Measurements from ENCODE around the gene LRRC23.
A peak's percentile ranks its signal among the peaks of the same experiment; 100 is the strongest.
"Not testable (repeated sequence)": the region's sequence is repeated elsewhere in the genome, so short reads cannot be mapped to it uniquely, and the experiment has no call there.

LRRC23 gene

GRCh38 chr12:6872073-6873048 is 32.3 kb upstream of the LRRC23 start:
- peak; percentile 82 for DNase-seq

- peak; percentile 100 for DNase-seq
Observed at GRCh38 chr12:6873094-6874014, 31.3 kb upstream of the LRRC23 start, which contains the start of gene SPSB2. Gene SPSB2 (minus strand): TSS chr12:6873303. CDS start chr12:6872901, 402 bp downstream.

GRCh38 chr12:6874015-6874368 is 30.6 kb upstream of the LRRC23 start:
- DNase-seq, result not testable (repeated sequence)

- DNase-seq, result not testable (repeated sequence)
Observed at GRCh38 chr12:6879824-6880223, 24.8 kb upstream of the LRRC23 start.

- DNase-seq, result no peak
Observed at GRCh38 chr12:6883252-6883651, 21.4 kb upstream of the LRRC23 start.

- no peak for DNase-seq
Observed at GRCh38 chr12:6883683-6884082, 20.9 kb upstream of the LRRC23 start.

- DNase-seq, result no peak
Observed at GRCh38 chr12:6884539-6884938, 20.1 kb upstream of the LRRC23 start.

- not testable (repeated sequence) for DNase-seq
Observed at GRCh38 chr12:6886206-6886999, 18.2 kb upstream of the LRRC23 start.

- no peak for DNase-seq
Observed at GRCh38 chr12:6887460-6887859, 17.2 kb upstream of the LRRC23 start.

GRCh38 chr12:6888360-6888759 is 16.3 kb upstream of the LRRC23 start:
- no peak for DNase-seq

GRCh38 chr12:6888794-6889193 is 15.8 kb upstream of the LRRC23 start:
- DNase-seq, result not testable (repeated sequence)

GRCh38 chr12:6889775-6890573 is 14.6 kb upstream of the LRRC23 start:
- not testable (repeated sequence) for DNase-seq

- DNase-seq, result peak; percentile 99
Observed at GRCh38 chr12:6890789-6891645, 13.6 kb upstream of the LRRC23 start.

- no peak for DNase-seq
Observed at GRCh38 chr12:6891646-6892001, 13.0 kb upstream of the LRRC23 start.

- not testable (repeated sequence) for DNase-seq
Observed at GRCh38 chr12:6892683-6893082, 11.9 kb upstream of the LRRC23 start.

- no peak for DNase-seq
Observed at GRCh38 chr12:6894321-6894720, 10.3 kb upstream of the LRRC23 start.

GRCh38 chr12:6896846-6897435 is 7.7 kb upstream of the LRRC23 start:
- no peak for DNase-seq

GRCh38 chr12:6899427-6899826 is 5.2 kb upstream of the LRRC23 start:
- DNase-seq, result no peak

GRCh38 chr12:6899837-6900519 is 4.6 kb upstream of the LRRC23 start:
- DNase-seq, result no peak

- no peak for DNase-seq
Observed at GRCh38 chr12:6902448-6902847, 2.2 kb upstream of the LRRC23 start.

All from activated gamma-delta T cell treated with Interleukin-2 at 50 U/mL for 16 hours (primary cell).